ENCODE results near the gene CEACAM6.

The CEACAM6 gene

DNA sequence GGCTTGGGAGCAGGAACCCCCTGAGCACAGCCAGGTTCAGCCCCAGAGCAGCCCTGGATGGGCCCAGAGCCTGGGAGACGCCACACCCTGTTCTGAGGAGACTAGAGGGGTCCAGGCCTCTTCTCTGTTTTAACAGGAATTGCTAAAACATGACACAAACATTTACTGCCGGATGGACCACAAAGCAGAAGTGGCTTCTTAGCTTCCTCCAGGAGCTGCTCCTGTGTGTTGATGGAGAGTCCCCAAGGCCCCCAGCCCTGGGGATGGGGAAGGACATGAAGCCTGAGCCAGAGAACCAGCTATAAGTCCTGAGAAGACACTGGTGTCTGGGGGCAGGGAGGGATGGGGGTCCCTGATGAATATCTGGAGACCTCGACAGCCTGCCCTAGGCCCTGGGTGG lies 55.7 kb downstream of the CEACAM6 start:
- DNase-seq, result no peak
- Histone ChIP-seq H3K27me3 (ENCODE audit: control insufficient read depth in 1 of 2, insufficient read depth in 1 of 2, low read length in 2 of 2) (peaks cover 3 to 19% of the 10 kb centered on the region in 2 experiments), H4K8ac (ENCODE audit: low read length) (no peak overlapping the region), H3K27ac (ENCODE audit: low read length, poor library complexity, severe bottlenecking) (no peak overlapping the region), H3K23ac (ENCODE audit: low read length in 2 of 2) (no peak overlapping the region), H2AK5ac (ENCODE audit: low read length, severe bottlenecking) (no peak overlapping the region), H4K91ac (ENCODE audit: low read length) (no peak overlapping the region), H2BK15ac (ENCODE audit: low read depth, poor library complexity, severe bottlenecking) (no peak overlapping the region), H2AFZ (ENCODE audit: low read depth, low read length) (no peak overlapping the region), H3K4ac (ENCODE audit: low read depth in 1 of 2, low read length in 2 of 2) (no peak overlapping the region), H3K4me2 (ENCODE audit: low read length, poor library complexity, severe bottlenecking) (no peak overlapping the region), H3K9me3 (ENCODE audit: control insufficient read depth, low read length) (no peaks in the 10 kb centered on the region), H3K36me3 (ENCODE audit: control insufficient read depth in 1 of 2, insufficient read depth in 2 of 2, low read depth in 1 of 2, low read length in 2 of 2) (no peaks in the 10 kb centered on the region), H3K4me1 (ENCODE audit: control insufficient read depth, insufficient read depth, low read depth, low read length) (no peaks in the 10 kb centered on the region), H3K14ac (ENCODE audit: low read length in 2 of 2) (no peak overlapping the region), H3K79me1 (replicated peaks; ENCODE audit: low read length, poor library complexity, severe bottlenecking) (no peaks in the 10 kb centered on the region), H3K9ac (ENCODE audit: low read length) (no peak overlapping the region), H2BK12ac (ENCODE audit: low read length in 2 of 2) (no peak overlapping the region), H3K18ac (ENCODE audit: low read depth in 1 of 2, low read length in 2 of 2) (no peak overlapping the region), H2BK5ac (ENCODE audit: low read depth, low read length, poor library complexity, severe bottlenecking) (no peak overlapping the region), H3K4me3 (ENCODE audit: insufficient read depth in 1 of 2, low read depth in 1 of 2, low read length in 2 of 2) (no peak overlapping the region), H2BK120ac (ENCODE audit: low read depth, low read length) (no peak overlapping the region)
- WGBS, result 64% methylated on average over 3 of the region's 3 CpGs

DNA sequence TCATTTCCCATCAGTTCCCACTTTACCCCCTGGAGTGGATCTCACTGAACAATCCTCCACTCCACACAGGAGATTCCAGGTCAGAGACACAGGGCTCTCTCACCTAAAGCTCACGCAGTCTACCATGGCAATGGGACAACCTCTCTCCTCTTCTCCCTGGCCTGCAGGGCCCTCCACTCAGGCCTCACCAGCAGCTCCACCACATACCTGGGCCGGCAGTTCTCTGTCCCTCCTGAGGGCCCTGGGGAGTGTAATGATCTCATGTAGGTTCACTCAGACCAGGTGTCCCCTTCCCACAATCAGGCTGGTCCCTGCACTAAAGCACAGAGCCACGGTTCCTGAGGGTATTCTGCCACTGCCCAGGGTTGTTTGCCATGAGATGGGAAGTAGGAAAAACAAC lies 56.7 kb downstream of the CEACAM6 start:
- H3K4me3 ChIP-seq (ENCODE audit: insufficient read depth in 1 of 2, low read depth in 1 of 2, low read length in 2 of 2), result no peak overlapping the region
- H3K27me3 ChIP-seq (ENCODE audit: control insufficient read depth in 1 of 2, insufficient read depth in 1 of 2, low read length in 2 of 2), result peaks cover 3 to 19% of the 10 kb centered on the region in 2 experiments
- H3K4me1 ChIP-seq (ENCODE audit: control insufficient read depth, insufficient read depth, low read depth, low read length), result no peaks in the 10 kb centered on the region
- no peak overlapping the region for H3K14ac ChIP-seq (ENCODE audit: low read length in 2 of 2)
- H3K9me3 ChIP-seq (ENCODE audit: control insufficient read depth, low read length), result no peaks in the 10 kb centered on the region
- no peak overlapping the region for H2BK12ac ChIP-seq (ENCODE audit: low read length in 2 of 2)
- H3K4me2 ChIP-seq (ENCODE audit: low read length, poor library complexity, severe bottlenecking), result no peak overlapping the region
- no peak for DNase-seq
- no peak overlapping the region for H2BK15ac ChIP-seq (ENCODE audit: low read depth, poor library complexity, severe bottlenecking)
- H2BK120ac ChIP-seq (ENCODE audit: low read depth, low read length), result no peak overlapping the region
- no peak overlapping the region for H2BK5ac ChIP-seq (ENCODE audit: low read depth, low read length, poor library complexity, severe bottlenecking)
- no peak overlapping the region for H3K9ac ChIP-seq (ENCODE audit: low read length)
- H3K4ac ChIP-seq (ENCODE audit: low read depth in 1 of 2, low read length in 2 of 2), result no peak overlapping the region
- H3K36me3 ChIP-seq (ENCODE audit: control insufficient read depth in 1 of 2, insufficient read depth in 2 of 2, low read depth in 1 of 2, low read length in 2 of 2), result no peaks in the 10 kb centered on the region
- no peaks in the 10 kb centered on the region for H3K79me1 ChIP-seq (replicated peaks; ENCODE audit: low read length, poor library complexity, severe bottlenecking)
- no peak overlapping the region for H2AFZ ChIP-seq (ENCODE audit: low read depth, low read length)
- H3K18ac ChIP-seq (ENCODE audit: low read depth in 1 of 2, low read length in 2 of 2), result no peak overlapping the region
- H4K8ac ChIP-seq (ENCODE audit: low read length), result no peak overlapping the region
- WGBS, result 31% methylated on average over 3 of the region's 3 CpGs
- no peak overlapping the region for H3K27ac ChIP-seq (ENCODE audit: low read length, poor library complexity, severe bottlenecking)
- no peak overlapping the region for H4K91ac ChIP-seq (ENCODE audit: low read length)
- H2AK5ac ChIP-seq (ENCODE audit: low read length, severe bottlenecking), result no peak overlapping the region
- H3K23ac ChIP-seq (ENCODE audit: low read length in 2 of 2), result no peak overlapping the region

DNA sequence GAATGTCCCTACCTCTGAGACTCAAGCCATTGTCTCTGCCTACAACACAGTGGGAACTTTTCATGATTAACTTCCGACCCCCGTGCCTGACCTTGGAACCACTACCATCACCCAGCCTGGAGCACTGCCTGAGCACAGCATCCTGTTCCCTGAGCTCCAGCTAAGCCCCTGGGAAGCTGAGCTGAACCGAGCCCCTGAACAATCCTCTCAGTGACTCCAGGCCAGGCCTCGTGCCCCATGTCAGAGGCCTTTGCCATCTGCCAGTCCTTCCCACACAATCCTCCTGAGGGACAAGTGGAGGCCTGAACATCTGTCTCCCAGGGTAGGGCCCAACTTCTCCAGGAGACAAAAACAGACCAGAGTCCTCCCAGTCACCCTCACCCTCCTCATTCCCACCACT lies 58.6 kb downstream of the CEACAM6 start:
- H3K27me3 ChIP-seq (ENCODE audit: control insufficient read depth in 1 of 2, insufficient read depth in 1 of 2, low read length in 2 of 2), result peaks cover 3 to 14% of the 10 kb centered on the region in 2 experiments
- no peak overlapping the region for H2BK120ac ChIP-seq (ENCODE audit: low read depth, low read length)
- no peaks in the 10 kb centered on the region for H3K9me3 ChIP-seq (ENCODE audit: control insufficient read depth, low read length)
- no peak overlapping the region for H3K18ac ChIP-seq (ENCODE audit: low read depth in 1 of 2, low read length in 2 of 2)
- H3K4me1 ChIP-seq (ENCODE audit: control insufficient read depth, insufficient read depth, low read depth, low read length), result no peaks in the 10 kb centered on the region
- H3K27ac ChIP-seq (ENCODE audit: low read length, poor library complexity, severe bottlenecking), result no peak overlapping the region
- H3K23ac ChIP-seq (ENCODE audit: low read length in 2 of 2), result no peak overlapping the region
- no peak overlapping the region for H2BK15ac ChIP-seq (ENCODE audit: low read depth, poor library complexity, severe bottlenecking)
- WGBS, result 49% methylated on average over 4 of the region's 4 CpGs
- no peak overlapping the region for H3K4ac ChIP-seq (ENCODE audit: low read depth in 1 of 2, low read length in 2 of 2)
- H3K79me1 ChIP-seq (replicated peaks; ENCODE audit: low read length, poor library complexity, severe bottlenecking), result no peaks in the 10 kb centered on the region
- H3K9ac ChIP-seq (ENCODE audit: low read length), result no peak overlapping the region
- no peak overlapping the region for H2BK12ac ChIP-seq (ENCODE audit: low read length in 2 of 2)
- H4K91ac ChIP-seq (ENCODE audit: low read length), result no peak overlapping the region
- H2AFZ ChIP-seq (ENCODE audit: low read depth, low read length), result no peak overlapping the region
- H4K8ac ChIP-seq (ENCODE audit: low read length), result no peak overlapping the region
- no peaks in the 10 kb centered on the region for H3K36me3 ChIP-seq (ENCODE audit: control insufficient read depth in 1 of 2, insufficient read depth in 2 of 2, low read depth in 1 of 2, low read length in 2 of 2)
- DNase-seq, result no peak
- H2BK5ac ChIP-seq (ENCODE audit: low read depth, low read length, poor library complexity, severe bottlenecking), result no peak overlapping the region
- no peak overlapping the region for H3K4me2 ChIP-seq (ENCODE audit: low read length, poor library complexity, severe bottlenecking)
- H3K4me3 ChIP-seq (ENCODE audit: insufficient read depth in 1 of 2, low read depth in 1 of 2, low read length in 2 of 2), result no peak overlapping the region
- H3K14ac ChIP-seq (ENCODE audit: low read length in 2 of 2), result no peak overlapping the region
- H2AK5ac ChIP-seq (ENCODE audit: low read length, severe bottlenecking), result no peak overlapping the region

DNA sequence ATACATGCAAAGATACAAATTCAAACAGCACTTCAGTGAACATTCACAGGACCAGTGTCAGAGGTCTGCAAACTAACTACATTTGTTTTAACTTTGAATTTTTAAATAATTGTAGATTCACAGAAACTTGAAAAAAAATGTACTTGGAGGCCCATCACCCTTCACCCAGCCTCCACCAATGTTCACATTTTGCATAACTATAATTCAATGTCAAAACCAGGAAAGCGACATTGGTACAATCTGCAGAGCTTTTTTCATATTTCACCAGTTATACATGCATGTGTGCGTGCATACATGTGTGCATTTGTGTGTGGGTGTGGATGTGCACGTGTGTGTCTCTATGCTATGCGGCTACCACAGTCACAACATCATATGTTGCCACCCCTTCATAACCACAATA lies 60.0 kb downstream of the CEACAM6 start:
- H3K18ac ChIP-seq (ENCODE audit: low read depth in 1 of 2, low read length in 2 of 2), result no peak overlapping the region
- H2AK5ac ChIP-seq (ENCODE audit: low read length, severe bottlenecking), result no peak overlapping the region
- H2BK5ac ChIP-seq (ENCODE audit: low read depth, low read length, poor library complexity, severe bottlenecking), result no peak overlapping the region
- no peaks in the 10 kb centered on the region for H3K4me1 ChIP-seq (ENCODE audit: control insufficient read depth, insufficient read depth, low read depth, low read length)
- no peak for DNase-seq
- no peak overlapping the region for H3K14ac ChIP-seq (ENCODE audit: low read length in 2 of 2)
- no peak overlapping the region for H2BK15ac ChIP-seq (ENCODE audit: low read depth, poor library complexity, severe bottlenecking)
- no peaks in the 10 kb centered on the region for H3K79me1 ChIP-seq (replicated peaks; ENCODE audit: low read length, poor library complexity, severe bottlenecking)
- H3K4me3 ChIP-seq (ENCODE audit: insufficient read depth in 1 of 2, low read depth in 1 of 2, low read length in 2 of 2), result no peak overlapping the region
- 0% methylated on average over 1 of the region's 4 CpGs for WGBS
- no peak overlapping the region for H3K27ac ChIP-seq (ENCODE audit: low read length, poor library complexity, severe bottlenecking)
- H4K91ac ChIP-seq (ENCODE audit: low read length), result no peak overlapping the region
- H2BK120ac ChIP-seq (ENCODE audit: low read depth, low read length), result no peak overlapping the region
- H3K27me3 ChIP-seq (ENCODE audit: control insufficient read depth in 1 of 2, insufficient read depth in 1 of 2, low read length in 2 of 2), result peaks cover 0 to 14% of the 10 kb centered on the region in 2 experiments
- H3K9ac ChIP-seq (ENCODE audit: low read length), result no peak overlapping the region
- H4K8ac ChIP-seq (ENCODE audit: low read length), result no peak overlapping the region
- no peak overlapping the region for H3K23ac ChIP-seq (ENCODE audit: low read length in 2 of 2)
- no peak overlapping the region for H2AFZ ChIP-seq (ENCODE audit: low read depth, low read length)
- no peaks in the 10 kb centered on the region for H3K9me3 ChIP-seq (ENCODE audit: control insufficient read depth, low read length)
- no peak overlapping the region for H3K4ac ChIP-seq (ENCODE audit: low read depth in 1 of 2, low read length in 2 of 2)
- no peaks in the 10 kb centered on the region for H3K36me3 ChIP-seq (ENCODE audit: control insufficient read depth in 1 of 2, insufficient read depth in 2 of 2, low read depth in 1 of 2, low read length in 2 of 2)
- no peak overlapping the region for H2BK12ac ChIP-seq (ENCODE audit: low read length in 2 of 2)
- H3K4me2 ChIP-seq (ENCODE audit: low read length, poor library complexity, severe bottlenecking), result no peak overlapping the region
